Right lobe of liver (tissue), 6 donors: Measurements from ENCODE around the gene TTC38. TPM values are rescaled to one million over a fixed set of nuclear protein-coding genes. Genes with fewer than 3 reads are reported as not detected.

Experiments used
- ATAC-seq, 4 donors: fragments of 200-7000 bp; cut with Tn5 transposase; one replicate each; pipeline ENCODE4 v1.9.1; 2020; ENCODE audit warnings: mild to moderate bottlenecking in 4 of 4, moderate library complexity in 4 of 4
- DNase-seq, 3 donors: peaks; one replicate each; pipeline ENCODE4 v3.0.0-alpha.2; 2020
- H3K27ac ChIP-seq, 3 donors: fragments of 200-600 bp; one replicate each; pipeline ENCODE4 v1.8.0; 2022
- H3K27me3 ChIP-seq, 2 donors: fragments of 200-600 bp; one replicate each; pipeline ENCODE4 v1.8.0; 2022
- H3K36me3 ChIP-seq, 4 donors: fragments of 200-600 bp; sonication (generic) in 1 of 4; one replicate each; pipeline versions ENCODE4 v1.5.1 to v1.8.0; 2017 to 2022; ENCODE audit warnings: control low read depth in 1 of 4
- H3K4me1 ChIP-seq, 4 donors: fragments of 200-600 bp; sonication (generic) in 1 of 4; one replicate each; pipeline versions ENCODE4 v1.5.1 to v1.8.0; 2017 to 2022; ENCODE audit warnings: control low read depth in 1 of 4
- H3K4me3 ChIP-seq, 3 donors: fragments of 200-600 bp; one replicate each; pipeline ENCODE4 v1.8.0; 2022
- H3K9me3 ChIP-seq, 4 donors: fragments of 200-600 bp; sonication (generic) in 1 of 4; one replicate each; pipeline versions ENCODE4 v1.5.1 to v1.8.0; 2017 to 2022; ENCODE audit warnings: control low read depth in 1 of 4
- POLR2A ChIP-seq: fragments of 450-650 bp; IDR thresholded peaks from one replicate; pipeline ENCODE4 v1.6.1; 2017; ENCODE audit warnings: antibody characterized with exemption, mild to moderate bottlenecking
- WGBS: methylation state at CpG from one replicate; pipeline ENCODE4 v1.1.6; 2018; ENCODE audit warnings: low coverage, low lambda C conversion rate; ENCODE audit not compliant: insufficient coverage; ENCODE audit errors: missing lambda C conversion rate; 5-methylcytosine and 5-hydroxymethylcytosine counted together
- intact Hi-C, 2 donors: fragments of 100-400 bp; cut with DNase I; formaldehyde crosslinking; loops; one replicate each; pipeline versions ENCODE4 v1.11.2 to v1.14.1; 2022
- total RNA-seq, 6 experiments: library from RNA; depleted of rRNA in 2 of 6; stranded (reverse); fragments of >200 nt in 2 of 6; fragmentation: NEBNext Ultra II Directional in 3 of 6; extraction: Animal tissue kit (Norgen Biotek cat#: 25700) in 3 of 6; gene quantifications; one replicate each; pipeline versions ENCODE4 v1.1.0 to v1.2.4, GENCODE V29; 2016 to 2023
- TF ChIP-seq, protein P1 (sequence below), 4 donors: fragments of 200-600 bp in 3 of 4; fragments of 450-650 bp in 1 of 4; IDR thresholded peaks; one replicate each; pipeline versions ENCODE4 v1.5.1 to v1.8.0; 2016 to 2022; ENCODE audit warnings: antibody characterized with exemption in 4 of 4, mild to moderate bottlenecking in 2 of 4
- donor health status: DM: no; HTN: yes; CAD: no.
- donor health status: DM: no; HTN: no; CAD: no.
- donor health status: DM: no; HTN: no; CAD: no.
- donor health status: DM: no; HTN: yes; CAD: no.
- donor health status: DM: no; HTN: yes; CAD: no.

The TTC38 gene
- total RNA-seq, 6 experiments from 2014 or later = 91.1 to 278 (median 195) TPM

- Histone ChIP-seq H3K27ac (no peak overlapping the region), H3K4me3 (no peak overlapping the region), H3K9me3 (no peaks in the 10 kb centered on the region), H3K36me3 (peaks cover 0 to 66% (median 24%) of the 10 kb centered on the region in 4 donors), H3K4me1 (peaks cover 0 to 8% (median 2%) of the 10 kb centered on the region in 4 donors), H3K27me3 (no peaks in the 10 kb centered on the region)
- TF ChIP-seq, protein P1, sequence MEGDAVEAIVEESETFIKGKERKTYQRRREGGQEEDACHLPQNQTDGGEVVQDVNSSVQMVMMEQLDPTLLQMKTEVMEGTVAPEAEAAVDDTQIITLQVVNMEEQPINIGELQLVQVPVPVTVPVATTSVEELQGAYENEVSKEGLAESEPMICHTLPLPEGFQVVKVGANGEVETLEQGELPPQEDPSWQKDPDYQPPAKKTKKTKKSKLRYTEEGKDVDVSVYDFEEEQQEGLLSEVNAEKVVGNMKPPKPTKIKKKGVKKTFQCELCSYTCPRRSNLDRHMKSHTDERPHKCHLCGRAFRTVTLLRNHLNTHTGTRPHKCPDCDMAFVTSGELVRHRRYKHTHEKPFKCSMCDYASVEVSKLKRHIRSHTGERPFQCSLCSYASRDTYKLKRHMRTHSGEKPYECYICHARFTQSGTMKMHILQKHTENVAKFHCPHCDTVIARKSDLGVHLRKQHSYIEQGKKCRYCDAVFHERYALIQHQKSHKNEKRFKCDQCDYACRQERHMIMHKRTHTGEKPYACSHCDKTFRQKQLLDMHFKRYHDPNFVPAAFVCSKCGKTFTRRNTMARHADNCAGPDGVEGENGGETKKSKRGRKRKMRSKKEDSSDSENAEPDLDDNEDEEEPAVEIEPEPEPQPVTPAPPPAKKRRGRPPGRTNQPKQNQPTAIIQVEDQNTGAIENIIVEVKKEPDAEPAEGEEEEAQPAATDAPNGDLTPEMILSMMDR (IDR thresholded peaks at IDR 0.05) = no peak
- intact Hi-C loops = no loop called here
- DNase-seq (peak in 1 of 3 donors; percentile 15), ATAC-seq (no peak)
- 62% methylated on average over 4 of the region's 5 CpGs for WGBS
Observed at GRCh38 chr22:46339956-46340355, 72.1 kb downstream of the TTC38 start.

- Histone ChIP-seq H3K27ac (no peak overlapping the region), H3K4me3 (no peak overlapping the region), H3K36me3 (peaks cover 0 to 72% (median 28%) of the 10 kb centered on the region in 4 donors), H3K9me3 (no peaks in the 10 kb centered on the region), H3K27me3 (no peaks in the 10 kb centered on the region), H3K4me1 (peaks cover 0 to 7% (median 2%) of the 10 kb centered on the region in 4 donors)
- 63% methylated on average over 3 of the region's 13 CpGs for WGBS
- no peak for TF ChIP-seq POLR2A
- TF ChIP-seq, protein P1 (IDR thresholded peaks at IDR 0.05) = no peak
- no peak for ATAC-seq
- DNase-seq = peak in 1 of 3 donors; percentile 17
- intact Hi-C loops = no loop called here
Observed at GRCh38 chr22:46340676-46341075, 72.9 kb downstream of the TTC38 start.

Other genes with a start within 250 kb of the TTC38 start
- 100 to 1,000 TPM in 3 of 6 experiments, 10 to 100 TPM in 3; 64.4 to 152 (median 95.1) TPM for gene PPARA, start 117.5 kb upstream of the TTC38 start, total RNA-seq
- gene CDPF1, start 17.7 kb upstream of the TTC38 start, total RNA-seq = 1 to 10 TPM; 1.8 to 7.1 (median 3.3) TPM
- under 1 TPM in 2 of 6 experiments, not detected in 4; 0.05 to 0.07 TPM for gene PKDREJ, start 4.7 kb upstream of the TTC38 start, total RNA-seq
- under 1 TPM; 0.15 to 0.84 (median 0.52) TPM for gene GTSE1, start 28.9 kb downstream of the TTC38 start, total RNA-seq
- 10 to 100 TPM; 17.2 to 24.2 (median 19.9) TPM for gene TRMU, start 67.7 kb downstream of the TTC38 start, total RNA-seq